Activated naive CD4-positive, alpha-beta T cell treated with anti-CD3 and anti-CD28 coated beads, Interleukin-2, amount 10 ng/mL, durations not matched to agents 7 days and 5 days (primary cell): ENCODE measurements around the gene TRMT10B.

Experiments
- CTCF ChIA-PET: fragments of 350-600 bp; sonication (Branson Sonifier 250); formaldehyde crosslinking; loops from one replicate; lab custom pipeline; 2021; ENCODE audit warnings: antibody characterized with exemption; lab: Charles Lee
- DNase-seq: peaks from one replicate; pipeline ENCODE4 v3.0.0-alpha.2; 2020
- H3K27ac Mint-ChIP-seq: one replicate; pipeline ENCODE4 v1.8.0; 2021; ENCODE audit warnings: mild to moderate bottlenecking, moderate library complexity, mixed read lengths
- H3K27me3 Mint-ChIP-seq: one replicate; pipeline ENCODE4 v1.8.0; 2021; ENCODE audit warnings: mild to moderate bottlenecking, mixed read lengths
- H3K36me3 Mint-ChIP-seq: one replicate; pipeline ENCODE4 v1.8.0; 2021; ENCODE audit warnings: mixed read lengths
- H3K4me1 Mint-ChIP-seq: one replicate; pipeline ENCODE4 v1.8.0; 2021; ENCODE audit warnings: mixed read lengths
- H3K4me3 Mint-ChIP-seq: one replicate; pipeline ENCODE4 v1.8.0; 2021; ENCODE audit warnings: mild to moderate bottlenecking, moderate library complexity, mixed read lengths
- H3K9me3 Mint-ChIP-seq: one replicate; pipeline ENCODE4 v1.8.0; 2021; ENCODE audit warnings: mixed read lengths

Gene TRMT10B

GRCh38 chr9:37753489-37754190 is at the start of gene TRMT10B:
TRMT10B (plus strand) TSS chr9:37753805; CDS start chr9:37761932, 8,127 bp downstream.
- CTCF ChIA-PET: no interaction called here
- H3K27ac Mint-ChIP-seq: peak within 1 kb of the TSS; percentile 88
- peaks cover 7% of the 10 kb centered on the region for H3K36me3 Mint-ChIP-seq
- peak within 1 kb of the TSS; percentile 95 for H3K4me3 Mint-ChIP-seq
- H3K27me3 Mint-ChIP-seq: no peaks in the 10 kb centered on the region
- H3K4me1 Mint-ChIP-seq: peaks cover 30% of the 10 kb centered on the region
- peak; percentile 82 for DNase-seq
- H3K9me3 Mint-ChIP-seq: peaks cover 2% of the 10 kb centered on the region

GRCh38 chr9:37705787-37706186 is 47.8 kb upstream of the TRMT10B start:
- Mint-ChIP-seq H3K4me3 (no peak overlapping the region), H3K9me3 (no peaks in the 10 kb centered on the region), H3K4me1 (no peaks in the 10 kb centered on the region), H3K27me3 (peaks cover 19% of the 10 kb centered on the region), H3K27ac (no peak overlapping the region), H3K36me3 (no peaks in the 10 kb centered on the region)
- CTCF ChIA-PET: no interaction called here
- no peak for DNase-seq

- no peak overlapping the region for H3K27ac Mint-ChIP-seq
- DNase-seq: no peak
- H3K27me3 Mint-ChIP-seq: peaks cover 19% of the 10 kb centered on the region
- H3K36me3 Mint-ChIP-seq: no peaks in the 10 kb centered on the region
- no peaks in the 10 kb centered on the region for H3K4me1 Mint-ChIP-seq
- CTCF ChIA-PET: no interaction called here
- no peaks in the 10 kb centered on the region for H3K9me3 Mint-ChIP-seq
- no peak overlapping the region for H3K4me3 Mint-ChIP-seq
Measured at GRCh38 chr9:37706290-37706689, 47.3 kb upstream of the TRMT10B start.

- H3K27ac Mint-ChIP-seq: no peak overlapping the region
- DNase-seq: no peak
- H3K9me3 Mint-ChIP-seq: no peaks in the 10 kb centered on the region
- H3K4me3 Mint-ChIP-seq: no peak overlapping the region
- H3K4me1 Mint-ChIP-seq: no peaks in the 10 kb centered on the region
- peaks cover 15% of the 10 kb centered on the region for H3K27me3 Mint-ChIP-seq
- CTCF ChIA-PET: no interaction called here
- no peaks in the 10 kb centered on the region for H3K36me3 Mint-ChIP-seq
Measured at GRCh38 chr9:37707748-37708147, 45.9 kb upstream of the TRMT10B start.

- Mint-ChIP-seq H3K27me3 (peaks cover 15% of the 10 kb centered on the region), H3K36me3 (no peaks in the 10 kb centered on the region), H3K4me1 (no peaks in the 10 kb centered on the region), H3K9me3 (no peaks in the 10 kb centered on the region), H3K4me3 (no peak overlapping the region), H3K27ac (no peak overlapping the region)
- CTCF ChIA-PET: no interaction called here
- DNase-seq: no peak
Measured at GRCh38 chr9:37710046-37710445, 43.6 kb upstream of the TRMT10B start.

GRCh38 chr9:37715260-37715659 is 38.3 kb upstream of the TRMT10B start:
- Mint-ChIP-seq H3K4me1 (no peaks in the 10 kb centered on the region), H3K27ac (no peak overlapping the region), H3K36me3 (no peaks in the 10 kb centered on the region), H3K9me3 (no peaks in the 10 kb centered on the region), H3K27me3 (peaks cover 11% of the 10 kb centered on the region), H3K4me3 (no peak overlapping the region)
- no peak for DNase-seq
- CTCF ChIA-PET: no interaction called here

- Mint-ChIP-seq H3K27me3 (peaks cover 15% of the 10 kb centered on the region), H3K9me3 (no peaks in the 10 kb centered on the region), H3K4me1 (no peaks in the 10 kb centered on the region), H3K27ac (no peak overlapping the region), H3K36me3 (no peaks in the 10 kb centered on the region), H3K4me3 (no peak overlapping the region)
- CTCF ChIA-PET: no interaction called here
- DNase-seq: no peak
Measured at GRCh38 chr9:37715991-37716505, 37.6 kb upstream of the TRMT10B start.

GRCh38 chr9:37719526-37719925 is 34.1 kb upstream of the TRMT10B start:
- H3K27ac Mint-ChIP-seq: no peak overlapping the region
- no peak for DNase-seq
- H3K4me3 Mint-ChIP-seq: no peak overlapping the region
- H3K4me1 Mint-ChIP-seq: no peaks in the 10 kb centered on the region
- H3K36me3 Mint-ChIP-seq: no peaks in the 10 kb centered on the region
- CTCF ChIA-PET: no interaction called here
- H3K27me3 Mint-ChIP-seq: peaks cover 16% of the 10 kb centered on the region
- H3K9me3 Mint-ChIP-seq: no peaks in the 10 kb centered on the region

GRCh38 chr9:37727013-37727412 is 26.6 kb upstream of the TRMT10B start:
- Mint-ChIP-seq H3K27ac (no peak overlapping the region), H3K4me3 (no peak overlapping the region), H3K36me3 (no peaks in the 10 kb centered on the region), H3K27me3 (peaks cover 31% of the 10 kb centered on the region), H3K9me3 (no peaks in the 10 kb centered on the region), H3K4me1 (no peaks in the 10 kb centered on the region)
- CTCF ChIA-PET: no interaction called here
- DNase-seq: no peak

GRCh38 chr9:37729499-37729898 is 24.1 kb upstream of the TRMT10B start:
- Mint-ChIP-seq H3K27me3 (peaks cover 51% of the 10 kb centered on the region), H3K4me1 (no peaks in the 10 kb centered on the region), H3K4me3 (no peak overlapping the region), H3K36me3 (no peaks in the 10 kb centered on the region), H3K9me3 (no peaks in the 10 kb centered on the region), H3K27ac (no peak overlapping the region)
- CTCF ChIA-PET: no interaction called here
- DNase-seq: no peak

- no peaks in the 10 kb centered on the region for H3K36me3 Mint-ChIP-seq
Measured at GRCh38 chr9:37730256-37730655, 23.3 kb upstream of the TRMT10B start.

GRCh38 chr9:37730839-37731238 is 22.8 kb upstream of the TRMT10B start:
- Mint-ChIP-seq H3K4me1 (no peaks in the 10 kb centered on the region), H3K27ac (no peak overlapping the region), H3K36me3 (no peaks in the 10 kb centered on the region), H3K9me3 (no peaks in the 10 kb centered on the region), H3K27me3 (peaks cover 55% of the 10 kb centered on the region), H3K4me3 (no peak overlapping the region)
- CTCF ChIA-PET: no interaction called here
- no peak for DNase-seq

More at GRCh38 chr9:37730256-37730655, 23.3 kb upstream of the TRMT10B start:
- Mint-ChIP-seq H3K9me3 (no peaks in the 10 kb centered on the region), H3K4me1 (no peaks in the 10 kb centered on the region), H3K4me3 (no peak overlapping the region), H3K27ac (no peak overlapping the region), H3K27me3 (peaks cover 55% of the 10 kb centered on the region)
- DNase-seq: no peak
- CTCF ChIA-PET: no interaction called here

- Mint-ChIP-seq H3K36me3 (no peaks in the 10 kb centered on the region), H3K9me3 (no peaks in the 10 kb centered on the region), H3K4me1 (no peaks in the 10 kb centered on the region), H3K27me3 (peaks cover 50% of the 10 kb centered on the region), H3K27ac (no peak overlapping the region), H3K4me3 (no peak overlapping the region)
- CTCF ChIA-PET: no interaction called here
- DNase-seq: no peak
Measured at GRCh38 chr9:37732086-37732741, 21.4 kb upstream of the TRMT10B start.

GRCh38 chr9:37732952-37733351 is 20.7 kb upstream of the TRMT10B start:
- no peaks in the 10 kb centered on the region for H3K9me3 Mint-ChIP-seq
- no peaks in the 10 kb centered on the region for H3K4me1 Mint-ChIP-seq
- H3K27me3 Mint-ChIP-seq: peaks cover 50% of the 10 kb centered on the region
- CTCF ChIA-PET: no interaction called here
- DNase-seq: no peak
- no peak overlapping the region for H3K4me3 Mint-ChIP-seq
- H3K27ac Mint-ChIP-seq: no peak overlapping the region
- H3K36me3 Mint-ChIP-seq: no peaks in the 10 kb centered on the region

GRCh38 chr9:37739222-37739621 is 14.4 kb upstream of the TRMT10B start:
- H3K9me3 Mint-ChIP-seq: no peaks in the 10 kb centered on the region
- CTCF ChIA-PET: no interaction called here
- no peak for DNase-seq
- no peak overlapping the region for H3K4me3 Mint-ChIP-seq
- H3K4me1 Mint-ChIP-seq: no peaks in the 10 kb centered on the region
- no peaks in the 10 kb centered on the region for H3K36me3 Mint-ChIP-seq
- H3K27ac Mint-ChIP-seq: no peak overlapping the region
- H3K27me3 Mint-ChIP-seq: peaks cover 24% of the 10 kb centered on the region
